Stomach (tissue), 9 donors: Measurements from ENCODE around the gene ADAMTS6. TPM values are rescaled to one million over a fixed set of nuclear protein-coding genes. Genes with fewer than 3 reads are reported as not detected.

Experiments
- DNase-seq, 2 donors: peaks; one replicate each; pipeline versions ENCODE4 v3.0.0 to v3.0.0-alpha.2; 2013 to 2019
- H3K27ac ChIP-seq, 5 donors: fragments of 200-600 bp in 4 of 5; sonication (generic) in 4 of 5; one replicate each; pipeline ENCODE4 v1.5.1; 2013 to 2019; ENCODE audit warnings: mild to moderate bottlenecking in 1 of 5, moderate library complexity in 1 of 5
- H3K27me3 ChIP-seq, 3 donors: fragments of 200-600 bp; sonication (generic); one replicate each; pipeline ENCODE4 v1.5.1; 2017 to 2019; ENCODE audit warnings: mixed run types in 1 of 3
- H3K36me3 ChIP-seq, 4 donors: fragments of 200-600 bp; sonication (generic); 1 replicate in 3 of 4; 2 replicates in 1 of 4; pipeline ENCODE4 v1.5.1; 2016 to 2019
- H3K4me1 ChIP-seq, 4 donors: fragments of 200-600 bp; sonication (generic); one replicate each; pipeline ENCODE4 v1.5.1; 2016 to 2019
- H3K4me3 ChIP-seq, 4 donors: fragments of 200-600 bp; sonication (generic) in 3 of 4; one replicate each; pipeline ENCODE4 v1.5.1; 2016 to 2019; ENCODE audit warnings: mild to moderate bottlenecking in 1 of 4
- H3K9me3 ChIP-seq, 4 donors: fragments of 200-600 bp; sonication (generic); one replicate each; pipeline ENCODE4 v1.5.1; 2016 to 2019
- CTCF ChIP-seq, 7 experiments: fragments of 450-650 bp in 4 of 7; fragments of 200-600 bp in 3 of 7; sonication (generic) in 3 of 7; IDR thresholded peaks; one replicate each; pipeline ENCODE4 v1.5.1; 2016 to 2019; ENCODE audit warnings: antibody characterized with exemption in 7 of 7, control low read depth in 2 of 7, mild to moderate bottlenecking in 1 of 7
- EP300 ChIP-seq: sonication (generic); formaldehyde crosslinking; IDR thresholded peaks from one replicate; pipeline ENCODE4 v1.6.1; 2017; ENCODE audit warnings: antibody characterized with exemption
- POLR2A ChIP-seq, 4 donors: fragments of 450-650 bp; IDR thresholded peaks; one replicate each; pipeline ENCODE4 v1.6.1; 2016; ENCODE audit warnings: antibody characterized with exemption in 4 of 4, control low read depth in 2 of 4, mild to moderate bottlenecking in 1 of 4, moderate library complexity in 1 of 4
- POLR2AphosphoS5 ChIP-seq, 3 donors: sonication (generic); formaldehyde crosslinking; IDR thresholded peaks; one replicate each; pipeline ENCODE4 v1.6.1; 2016; ENCODE audit warnings: antibody characterized with exemption in 3 of 3
- WGBS, 5 donors: extraction: QIAGEN DNeasy Blood & Tissue Kit in 3 of 5; methylation state at CpG; one replicate each; pipeline versions ENCODE4 v1.1.5 to v1.1.7; 2013 to 2018; 5-methylcytosine and 5-hydroxymethylcytosine counted together
- intact Hi-C: fragments of 100-400 bp; cut with DNase I; formaldehyde crosslinking; loops from one replicate; pipeline ENCODE4 v1.15.1; 2023; ENCODE audit warnings: low total_unique reads
- polyA plus RNA-seq, 3 donors: library from polyadenylated mRNA; stranded (reverse); fragments of 200-250 nt; gene quantifications; one replicate each; pipeline ENCODE4 v1.2.3, GENCODE V29; 2013
- total RNA-seq, 5 donors: library from RNA; depleted of rRNA; stranded (reverse); fragments of >200 nt; gene quantifications; one replicate each; pipeline versions ENCODE4 v1.1.0 to v1.2.3, GENCODE V29; 2014 to 2016
- donor health status: healthy with polysubstance abuse.
- donor health status: Bipolar disorder and iron deficiency.
- donor health status: healthy.

Gene ADAMTS6
- total and polyA plus RNA-seq, 8 donors: 0.15 to 43.3 (median 0.58) TPM; not detected in 1

- 83 to 95% (median 91%) methylated on average over 2 of the region's 2 CpGs for WGBS, 5 donors
- no peaks in the 10 kb centered on the region for H3K9me3 ChIP-seq
- H3K36me3 ChIP-seq: no peaks in the 10 kb centered on the region
- no peaks in the 10 kb centered on the region for H3K27me3 ChIP-seq
- H3K27ac ChIP-seq: no peak overlapping the region
- TF ChIP-seq POLR2A (IDR thresholded peaks at IDR 0.05) (no peak), POLR2AphosphoS5 (IDR thresholded peaks at IDR 0.05) (no peak), CTCF (IDR thresholded peaks at IDR 0.05) (no peak), EP300 (no peak)
- intact Hi-C loops: no loop called here
- DNase-seq: no peak
- no peaks in the 10 kb centered on the region for H3K4me1 ChIP-seq
- no peak overlapping the region for H3K4me3 ChIP-seq
These were observed 161.5 kb downstream of the ADAMTS6 start for GRCh38 chr5:65320250-65320649.

- TF ChIP-seq POLR2AphosphoS5 (IDR thresholded peaks at IDR 0.05) (no peak), CTCF (IDR thresholded peaks at IDR 0.05) (no peak)
- no peaks in the 10 kb centered on the region for H3K9me3 ChIP-seq
- H3K27ac ChIP-seq: no peak overlapping the region
- WGBS, 5 donors: 80 to 94% (median 87%) methylated on average over 1 of the region's 1 CpG
- no peaks in the 10 kb centered on the region for H3K4me1 ChIP-seq
- H3K36me3 ChIP-seq: no peaks in the 10 kb centered on the region
- intact Hi-C loops: no loop called here
- no peaks in the 10 kb centered on the region for H3K27me3 ChIP-seq
- no peak for DNase-seq
- no peak overlapping the region for H3K4me3 ChIP-seq
These were observed 173.8 kb downstream of the ADAMTS6 start for GRCh38 chr5:65307931-65308330.

GRCh38 chr5:65307088-65307487, 174.6 kb downstream of the ADAMTS6 start:
- Histone ChIP-seq H3K9me3 (no peaks in the 10 kb centered on the region), H3K4me3 (no peak overlapping the region), H3K36me3 (no peaks in the 10 kb centered on the region), H3K27ac (no peak overlapping the region), H3K4me1 (no peaks in the 10 kb centered on the region), H3K27me3 (no peaks in the 10 kb centered on the region)
- TF ChIP-seq EP300 (no peak), POLR2A (IDR thresholded peaks at IDR 0.05) (no peak), POLR2AphosphoS5 (IDR thresholded peaks at IDR 0.05) (no peak), CTCF (IDR thresholded peaks at IDR 0.05) (no peak)
- no peak for DNase-seq
- 70 to 79% (median 74%) methylated on average over 3 of the region's 3 CpGs for WGBS, 5 donors
- intact Hi-C loops: no loop called here

GRCh38 chr5:65305913-65306312, 175.8 kb downstream of the ADAMTS6 start:
- TF ChIP-seq POLR2AphosphoS5 (IDR thresholded peaks at IDR 0.05) (no peak), CTCF (IDR thresholded peaks at IDR 0.05) (no peak), POLR2A (IDR thresholded peaks at IDR 0.05) (no peak), EP300 (no peak)
- Histone ChIP-seq H3K36me3 (no peaks in the 10 kb centered on the region), H3K4me1 (no peaks in the 10 kb centered on the region), H3K27me3 (no peaks in the 10 kb centered on the region), H3K9me3 (no peaks in the 10 kb centered on the region), H3K4me3 (no peak overlapping the region), H3K27ac (no peak overlapping the region)
- WGBS, 5 donors: 74 to 79% (median 76%) methylated on average over 3 of the region's 3 CpGs
- no peak for DNase-seq
- intact Hi-C loops: no loop called here
